IMR-90 (cell line): ENCODE data around the gene TPD52L2. TPM values are rescaled to one million over a fixed set of nuclear protein-coding genes. Genes with fewer than 3 reads are reported as not detected.

Source experiments
- ATAC-seq: fragments of 200-7000 bp; cut with Tn5 transposase; 2 replicates; pipeline ENCODE4 v1.9.1; 2020; ENCODE audit warnings: low read depth, mild to moderate bottlenecking, moderate library complexity
- BruUV-seq: library from RNA; stranded (reverse); fragments of 400-500 nt; replicated peaks from 2 replicates; lab custom pipeline; 2021; lab: Mats Ljungman, UMichigan
- CTCF ChIA-PET: fragments of 300-600 bp; formaldehyde crosslinking; extraction: SDS; loops from one replicate; lab custom pipeline; 2021; ENCODE audit warnings: antibody characterized with exemption; lab: Yijun Ruan, JAX
- POLR2A ChIA-PET: fragments of 300-600 bp; sonication (Branson Sonifier 250); formaldehyde crosslinking; loops from one replicate; lab custom pipeline; 2022; ENCODE audit warnings: antibody characterized with exemption; ENCODE audit not compliant: unreplicated experiment; lab: Charles Lee
- DNase-seq: peaks from one replicate; pipeline ENCODE4 v3.0.0; 2013
- H2AFZ ChIP-seq: replicated peaks from 2 replicates; pipeline ENCODE3; 2013; ENCODE audit warnings: low read length, mild to moderate bottlenecking; ENCODE audit not compliant: poor library complexity
- H2AK5ac ChIP-seq: 2 replicates; pipeline ENCODE4 v1.6.1; 2013; ENCODE audit warnings: low read depth, low read length, inconsistent platforms
- H2AK9ac ChIP-seq: replicated peaks from 2 replicates; pipeline ENCODE3; 2013; ENCODE audit warnings: mild to moderate bottlenecking, low read depth, low read length, moderate library complexity; ENCODE audit not compliant: poor library complexity
- H2BK120ac ChIP-seq: 2 replicates; pipeline ENCODE4 v1.6.1; 2013; ENCODE audit warnings: low read depth, low read length, inconsistent platforms
- H2BK15ac ChIP-seq: 3 replicates; pipeline ENCODE4 v1.6.1; 2013; ENCODE audit warnings: low read depth, low read length, inconsistent platforms
- H2BK20ac ChIP-seq: 2 replicates; pipeline ENCODE4 v1.6.1; 2013; ENCODE audit warnings: low read depth, mild to moderate bottlenecking, inconsistent platforms, low read length, moderate library complexity
- H2BK5ac ChIP-seq: 2 replicates; pipeline ENCODE4 v1.6.1; 2013; ENCODE audit warnings: mild to moderate bottlenecking, low read depth, low read length, inconsistent platforms; ENCODE audit not compliant: poor library complexity, severe bottlenecking
- H3K14ac ChIP-seq: replicated peaks from 2 replicates; pipeline ENCODE4 v1.6.1; 2013; ENCODE audit warnings: low read depth, low read length, inconsistent platforms
- H3K18ac ChIP-seq: 2 replicates; pipeline ENCODE4 v1.6.1; 2013; ENCODE audit warnings: low read depth, low read length, control low read depth
- H3K23ac ChIP-seq: 2 replicates; pipeline ENCODE4 v1.6.1; 2013; ENCODE audit warnings: low read depth, low read length, inconsistent platforms
- H3K27ac ChIP-seq: 2 replicates; pipeline ENCODE4 v1.5.1; 2013; ENCODE audit warnings: mild to moderate bottlenecking, control low read depth, low read length; ENCODE audit not compliant: insufficient read depth
- H3K27me3 ChIP-seq: 2 replicates; pipeline ENCODE4 v1.6.1; 2013; ENCODE audit warnings: low read length; ENCODE audit not compliant: control insufficient read depth, insufficient read depth
- H3K36me3 ChIP-seq: 2 replicates; pipeline ENCODE4 v1.6.1; 2013; ENCODE audit warnings: low read length, mixed read lengths; ENCODE audit not compliant: control insufficient read depth, insufficient read depth
- H3K4ac ChIP-seq: 2 replicates; pipeline ENCODE4 v1.6.1; 2013; ENCODE audit warnings: low read depth, low read length, inconsistent platforms
- H3K4me1 ChIP-seq: 2 replicates; pipeline ENCODE4 v1.6.1; 2013; ENCODE audit warnings: low read length, mixed read lengths; ENCODE audit not compliant: control insufficient read depth, insufficient read depth
- H3K4me2 ChIP-seq: 2 replicates; pipeline ENCODE4 v1.6.1; 2013; ENCODE audit warnings: low read depth, mild to moderate bottlenecking, control low read depth, low read length, moderate library complexity
- H3K4me3 ChIP-seq: 2 replicates; pipeline ENCODE4 v1.5.1; 2013; ENCODE audit warnings: low read depth, mild to moderate bottlenecking, control low read depth, low read length, moderate library complexity; ENCODE audit not compliant: insufficient read depth
- H3K56ac ChIP-seq: 2 replicates; pipeline ENCODE4 v1.6.1; 2013; ENCODE audit warnings: low read length, inconsistent platforms; ENCODE audit not compliant: insufficient read depth; ENCODE audit errors: extremely low read depth
- H3K79me1 ChIP-seq, 2 experiments: 2 replicates each; pipeline ENCODE4 v1.6.1; 2013; ENCODE audit warnings: low read length in 2 of 2, inconsistent platforms in 1 of 2, low read depth in 1 of 2
- H3K9ac ChIP-seq: 2 replicates; pipeline ENCODE4 v1.6.1; 2013; ENCODE audit warnings: low read depth, low read length, control low read depth
- H3K9me1 ChIP-seq: 2 replicates; pipeline ENCODE4 v1.6.1; 2013; ENCODE audit warnings: low read length, inconsistent platforms; ENCODE audit not compliant: insufficient read depth
- H3K9me3 ChIP-seq: 2 replicates; pipeline ENCODE4 v1.6.1; 2013; ENCODE audit warnings: low read length; ENCODE audit not compliant: control insufficient read depth, insufficient read depth
- H4K20me1 ChIP-seq: 2 replicates; pipeline ENCODE4 v1.6.1; 2013; ENCODE audit warnings: low read length, inconsistent platforms; ENCODE audit not compliant: insufficient read depth
- H4K5ac ChIP-seq: 2 replicates; pipeline ENCODE4 v1.6.1; 2013; ENCODE audit warnings: mild to moderate bottlenecking, low read depth, low read length, control low read depth
- H4K8ac ChIP-seq, 2 experiments: 2 replicates each; pipeline ENCODE4 v1.6.1; 2013; ENCODE audit warnings: low read depth in 2 of 2, low read length in 2 of 2, control low read depth in 1 of 2, inconsistent platforms in 1 of 2
- H4K91ac ChIP-seq: 2 replicates; pipeline ENCODE4 v1.6.1; 2013; ENCODE audit warnings: low read depth, low read length, inconsistent platforms; ENCODE audit not compliant: insufficient read depth
- BHLHE40 ChIP-seq: fragments of 150-350 bp; IDR thresholded peaks from 2 replicates; pipeline ENCODE4 v1.6.1; 2016; ENCODE audit warnings: mild to moderate bottlenecking, low read depth, low read length
- CEBPB ChIP-seq: IDR thresholded peaks from 2 replicates; pipeline ENCODE4 v1.6.1; 2012; ENCODE audit warnings: low read depth, low read length, improper control_type of control experiment
- CHD1 ChIP-seq: IDR thresholded peaks from 2 replicates; pipeline ENCODE4 v1.6.1; 2012; ENCODE audit warnings: low read depth, low read length, improper control_type of control experiment
- FOS ChIP-seq: fragments of 150-350 bp; IDR thresholded peaks from 2 replicates; pipeline ENCODE4 v1.6.1; 2016; ENCODE audit warnings: low read depth, low read length
- MAFK ChIP-seq: IDR thresholded peaks from 2 replicates; pipeline ENCODE4 v1.6.1; 2012; ENCODE audit warnings: low read depth, low read length, improper control_type of control experiment
- MAZ ChIP-seq: IDR thresholded peaks from 2 replicates; pipeline ENCODE4 v1.6.1; 2012; ENCODE audit warnings: low read depth, mild to moderate bottlenecking, low read length, improper control_type of control experiment, moderate library complexity, borderline replicate concordance
- MXI1 ChIP-seq: IDR thresholded peaks from 2 replicates; pipeline ENCODE4 v1.6.1; 2012; ENCODE audit warnings: low read depth, mild to moderate bottlenecking, low read length, moderate library complexity, borderline replicate concordance
- POLR2A ChIP-seq: IDR thresholded peaks from 2 replicates; pipeline ENCODE4 v1.6.1; 2012; ENCODE audit warnings: mild to moderate bottlenecking, low read depth, low read length
- RAD21 ChIP-seq: IDR thresholded peaks from 2 replicates; pipeline ENCODE4 v1.6.1; 2012; ENCODE audit warnings: low read length, improper control_type of control experiment
- SMC3 ChIP-seq: fragments of 150-350 bp; IDR thresholded peaks from 2 replicates; pipeline ENCODE4 v1.6.1; 2016; ENCODE audit warnings: low read depth, mild to moderate bottlenecking, antibody characterized with exemption, low read length, moderate library complexity
- WGBS, 2 experiments: methylation state at CpG; one replicate each; pipeline versions ENCODE4 v1.1.5 to v1.1.7; 2013; ENCODE audit warnings: missing lambda C conversion rate in 2 of 2; ENCODE audit not compliant: insufficient read length in 1 of 2; ENCODE audit errors: extremely low coverage in 2 of 2; 5-methylcytosine and 5-hydroxymethylcytosine counted together
- dilution Hi-C: fragments of 300-500 bp; cut with HindIII; formaldehyde crosslinking; loops from one replicate; pipeline ENCODE4 v1.14.3; 2018; ENCODE audit warnings: low sequenced_read_pairs; ENCODE audit not compliant: unreplicated experiment
- in situ Hi-C: fragments of 300-500 bp; cut with MboI; formaldehyde crosslinking; loops from 3 replicates; pipeline ENCODE4 v1.14.3; 2019; ENCODE audit warnings: low sequenced_read_pairs, inconsistent platforms, mixed read lengths
- intact Hi-C: fragments of 100-400 bp; cut with micrococcal nuclease; formaldehyde crosslinking; loops from 2 replicates; pipeline ENCODE4 v1.10.0; 2022
- polyA plus RNA-seq, 3 experiments: library from polyadenylated mRNA; depleted of rRNA; stranded (reverse); fragments of >200 nt; gene quantifications; 2 replicates each; pipeline ENCODE4 v1.2.3, GENCODE V29; 2012; ENCODE audit warnings: low replicate concordance in 1 of 3
- total RNA-seq: library from RNA; depleted of rRNA; stranded (reverse); fragments of >200 nt; gene quantifications from 2 replicates; pipeline ENCODE4 v1.2.3, GENCODE V29; 2012
- TF ChIP-seq, protein P1 (sequence below): fragments of 150-350 bp; IDR thresholded peaks from 2 replicates; pipeline ENCODE4 v1.6.1; 2016; ENCODE audit warnings: low read depth, mild to moderate bottlenecking, low read length, moderate library complexity, borderline replicate concordance
- TF ChIP-seq, protein P2 (sequence below): fragments of 150-350 bp; IDR thresholded peaks from 2 replicates; pipeline ENCODE4 v1.6.1; 2017; ENCODE audit warnings: mild to moderate bottlenecking, antibody characterized with exemption, low read length, low read depth

The TPD52L2 gene
- total and polyA plus RNA-seq, 2 of the 4 experiments (the other 2 are of a cell fraction) = 113 to 189 TPM

DNA sequence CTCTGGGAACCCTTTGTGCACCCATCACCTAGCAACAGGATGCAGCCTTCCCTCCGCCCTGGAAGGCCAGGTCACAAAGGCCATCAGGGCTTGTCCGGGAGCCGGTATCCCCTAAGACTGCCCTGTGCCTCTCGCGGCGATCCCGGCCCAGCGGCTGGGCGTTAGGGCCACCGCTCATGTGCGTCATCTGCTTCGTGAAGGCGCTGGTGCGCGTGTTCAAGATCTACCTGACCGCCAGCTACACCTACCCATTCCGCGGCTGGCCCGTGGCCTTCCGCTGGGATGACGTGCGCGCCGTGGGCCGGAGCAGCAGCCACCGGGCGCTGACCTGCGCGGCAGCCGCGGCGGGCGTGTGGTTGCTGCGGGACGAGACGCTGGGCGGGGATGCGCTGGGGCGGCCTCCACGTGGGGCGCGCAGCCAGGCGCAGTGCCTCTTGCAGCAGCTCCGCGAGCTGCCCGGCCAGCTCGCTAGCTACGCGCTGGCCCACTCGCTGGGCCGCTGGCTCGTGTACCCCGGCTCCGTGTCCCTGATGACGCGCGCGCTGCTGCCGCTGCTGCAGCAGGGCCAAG is 3.6 kb upstream of the TPD52L2 start, which contains the start of gene ABHD16B:
Gene ABHD16B, plus strand, starts transcription at position 134 of the 570 bp plus-strand sequence. Its CDS starts 43 bp downstream, at position 177.
- Histone ChIP-seq H4K20me1 (no peaks in the 10 kb centered on the region), H3K27me3 (no peaks in the 10 kb centered on the region), H3K4me1 (peaks cover 20% of the 10 kb centered on the region), H2AK5ac (no peak within 1 kb of the TSS), H3K27ac (no peak within 1 kb of the TSS), H3K9ac (no peak within 1 kb of the TSS), H3K9me1 (no peaks in the 10 kb centered on the region; the same call in 1 of the 2 replicates), H3K4ac (no peak within 1 kb of the TSS), H3K36me3 (peaks cover 10% of the 10 kb centered on the region; the same call in 1 of the 2 replicates), H3K23ac (no peak within 1 kb of the TSS), H3K79me1 (peaks cover 8 to 30% of the 10 kb centered on the region in 2 experiments), H2BK120ac (no peak within 1 kb of the TSS), H4K91ac (no peak within 1 kb of the TSS), H3K9me3 (no peaks in the 10 kb centered on the region), H3K4me2 (no peak within 1 kb of the TSS), H2AFZ (no peak within 1 kb of the TSS), H2AK9ac (peak within 1 kb of the TSS; percentile 81), H2BK20ac (no peak within 1 kb of the TSS), H2BK5ac (no peak within 1 kb of the TSS), H4K8ac (no peak within 1 kb of the TSS), H3K56ac (no peak within 1 kb of the TSS), H3K4me3 (no peak within 1 kb of the TSS), H3K14ac (no peak within 1 kb of the TSS), H3K18ac (no peak within 1 kb of the TSS), H4K5ac (no peak within 1 kb of the TSS), H2BK15ac (no peak within 1 kb of the TSS)
- no peak for TF ChIP-seq CEBPB
- TF ChIP-seq MXI1 = no peak
- TF ChIP-seq, protein P1, sequence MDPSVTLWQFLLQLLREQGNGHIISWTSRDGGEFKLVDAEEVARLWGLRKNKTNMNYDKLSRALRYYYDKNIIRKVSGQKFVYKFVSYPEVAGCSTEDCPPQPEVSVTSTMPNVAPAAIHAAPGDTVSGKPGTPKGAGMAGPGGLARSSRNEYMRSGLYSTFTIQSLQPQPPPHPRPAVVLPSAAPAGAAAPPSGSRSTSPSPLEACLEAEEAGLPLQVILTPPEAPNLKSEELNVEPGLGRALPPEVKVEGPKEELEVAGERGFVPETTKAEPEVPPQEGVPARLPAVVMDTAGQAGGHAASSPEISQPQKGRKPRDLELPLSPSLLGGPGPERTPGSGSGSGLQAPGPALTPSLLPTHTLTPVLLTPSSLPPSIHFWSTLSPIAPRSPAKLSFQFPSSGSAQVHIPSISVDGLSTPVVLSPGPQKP = no peak
- TF ChIP-seq POLR2A = no peak
- no peak for TF ChIP-seq BHLHE40
- TF ChIP-seq, protein P2, sequence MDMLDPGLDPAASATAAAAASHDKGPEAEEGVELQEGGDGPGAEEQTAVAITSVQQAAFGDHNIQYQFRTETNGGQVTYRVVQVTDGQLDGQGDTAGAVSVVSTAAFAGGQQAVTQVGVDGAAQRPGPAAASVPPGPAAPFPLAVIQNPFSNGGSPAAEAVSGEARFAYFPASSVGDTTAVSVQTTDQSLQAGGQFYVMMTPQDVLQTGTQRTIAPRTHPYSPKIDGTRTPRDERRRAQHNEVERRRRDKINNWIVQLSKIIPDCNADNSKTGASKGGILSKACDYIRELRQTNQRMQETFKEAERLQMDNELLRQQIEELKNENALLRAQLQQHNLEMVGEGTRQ = no peak
- TF ChIP-seq SMC3 = no peak
- no peak for TF ChIP-seq RAD21
- no peak for TF ChIP-seq MAFK
- no peak for TF ChIP-seq MAZ
- TF ChIP-seq FOS = no peak
- no peak for TF ChIP-seq CHD1
- ATAC-seq (no peak), DNase-seq (no peak)
- no TSS peak for BruUV-seq
- ChIA-PET CTCF (no interaction called here), POLR2A (no interaction called here)
- intact Hi-C loops = no loop called here
- in situ Hi-C loops = loop anchor here (10.0 kb wide), 2 partner anchors 157 to 327 kb away; partner anchors contain the start of genes ARFRP1, PTK6 and ZGPAT
- 97% methylated on average over 52 of the region's 59 CpGs; no CpG with 5 or more reads in 1 of the 2 experiments for WGBS, 2 experiments
- dilution Hi-C loops = no loop called here
